Natural killer cell treated with Interleukin-12 subunit alpha and Interleukin-12 subunit beta and Interleukin-15 and Interleukin-18, amount 100 ng/mL, for 72 hours (primary cell): ENCODE results near the gene FNDC11. TPM values are rescaled to one million over a fixed set of nuclear protein-coding genes. Genes with fewer than 3 reads are reported as not detected.

Experiments
- ATAC-seq, 2 donors: fragments of 150-1000 bp; cut with Tn5 transposase in 1 of 2; sonication (Bioruptor Pico), chemical (Tn5 transposase) in 1 of 2; 2 replicates each; pipeline ENCODE4 v1.10.0; 2021
- DNase-seq: peaks from one replicate; pipeline ENCODE4 v3.0.0; 2022; ENCODE audit warnings: low spot score
- H3K27ac Mint-ChIP-seq, 2 donors: 1 replicate in 1 of 2; 2 replicates in 1 of 2; pipeline ENCODE4 v1.8.0; 2022; ENCODE audit warnings: mixed read lengths in 2 of 2, mild to moderate bottlenecking in 1 of 2, moderate library complexity in 1 of 2
- H3K27me3 Mint-ChIP-seq, 2 donors: 1 replicate in 1 of 2; 2 replicates in 1 of 2; pipeline ENCODE4 v1.8.0; 2022; ENCODE audit warnings: mixed read lengths in 2 of 2
- H3K36me3 Mint-ChIP-seq: one replicate; pipeline ENCODE4 v1.8.0; 2022; ENCODE audit warnings: mixed read lengths
- H3K4me1 Mint-ChIP-seq, 2 donors: 1 replicate in 1 of 2; 2 replicates in 1 of 2; pipeline ENCODE4 v1.8.0; 2022; ENCODE audit warnings: low read depth in 2 of 2, mixed read lengths in 2 of 2, mild to moderate bottlenecking in 1 of 2
- H3K4me3 Mint-ChIP-seq: one replicate; pipeline ENCODE4 v1.8.0; 2022; ENCODE audit warnings: mixed read lengths
- H3K9me3 Mint-ChIP-seq: 2 replicates; pipeline ENCODE4 v1.8.0; 2022; ENCODE audit warnings: mixed read lengths
- total RNA-seq, 2 donors: library from RNA; stranded (reverse); gene quantifications; one replicate each; pipeline ENCODE4 v1.2.3, GENCODE V29; 2022

FNDC11 gene
- total RNA-seq, 2 donors from 2014 or later = 0.31 to 0.39 TPM

DNA sequence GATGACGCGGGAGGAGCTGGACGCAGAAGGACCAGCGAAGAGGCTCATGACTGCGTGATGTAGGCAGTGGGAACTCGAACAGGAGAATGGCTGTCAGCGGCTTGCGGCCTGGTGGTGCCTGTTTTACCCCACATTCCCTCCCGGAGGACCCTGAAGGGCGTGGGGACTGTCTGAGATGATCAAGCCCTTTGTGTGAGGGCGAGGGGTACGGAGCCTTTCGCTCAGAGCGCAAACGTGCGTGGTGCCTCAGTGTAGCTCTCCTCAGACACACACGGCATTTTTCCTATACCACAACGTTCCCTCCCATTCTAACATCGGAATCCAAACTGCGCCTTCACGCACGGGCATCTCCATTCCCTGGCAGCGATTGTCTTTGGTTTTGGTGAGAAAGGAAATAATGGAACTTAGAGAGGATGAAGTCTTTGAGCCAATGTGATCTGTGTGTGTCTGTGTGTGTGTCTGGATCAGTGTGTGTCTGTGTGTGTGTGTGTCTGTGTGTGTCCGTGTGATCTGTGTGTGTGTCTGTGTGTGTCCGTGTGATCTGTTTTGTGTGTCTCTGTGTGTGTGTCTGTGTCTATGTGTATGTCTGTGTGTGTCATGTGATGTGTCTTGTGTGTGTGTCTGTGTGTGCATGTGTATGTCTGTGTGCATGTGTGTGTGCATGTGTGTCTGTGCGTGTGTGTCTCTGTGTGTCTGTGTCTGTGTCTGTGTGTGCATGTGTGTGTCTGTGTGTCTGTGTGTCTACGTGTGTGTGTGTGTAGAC lies 22.1 kb upstream of the FNDC11 start:
- Mint-ChIP-seq H3K36me3 (no peaks in the 10 kb centered on the region), H3K4me1 (peaks cover 0 to 7% of the 10 kb centered on the region in 2 donors), H3K4me3 (no peak overlapping the region), H3K27me3 (peaks cover 0 to 4% of the 10 kb centered on the region in 2 donors), H3K9me3 (no peaks in the 10 kb centered on the region), H3K27ac (no peak overlapping the region)
- DNase-seq (peak; percentile 55), ATAC-seq (no peak)

DNA sequence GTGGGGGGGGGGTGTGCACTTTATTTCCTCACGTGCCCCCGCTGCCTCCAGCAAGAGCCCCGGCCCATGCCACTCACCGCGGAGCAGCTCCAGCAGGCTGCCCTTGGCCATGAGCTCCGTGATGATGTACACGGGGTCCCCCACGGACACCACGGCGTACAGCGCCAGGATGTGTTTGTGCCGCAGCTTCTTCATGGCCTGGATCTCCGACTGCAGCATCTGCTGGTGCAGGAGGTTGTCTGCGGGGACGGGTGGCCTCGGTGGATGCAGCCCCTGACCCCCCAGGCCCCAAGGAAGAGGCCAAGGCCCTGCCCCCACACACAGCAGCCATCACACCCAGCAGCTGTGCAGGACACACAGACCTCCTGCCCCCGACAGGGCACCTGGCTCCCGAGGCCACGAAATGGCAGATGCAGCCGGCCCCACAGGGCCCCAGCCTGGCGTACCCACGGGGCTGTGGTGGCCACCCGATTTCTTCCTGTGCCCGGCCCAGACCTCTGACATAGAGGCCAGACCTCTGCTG lies 21.4 kb upstream of the FNDC11 start:
- no peaks in the 10 kb centered on the region for H3K9me3 Mint-ChIP-seq
- no peak overlapping the region for H3K4me3 Mint-ChIP-seq
- peak; percentile 51 for DNase-seq

DNA sequence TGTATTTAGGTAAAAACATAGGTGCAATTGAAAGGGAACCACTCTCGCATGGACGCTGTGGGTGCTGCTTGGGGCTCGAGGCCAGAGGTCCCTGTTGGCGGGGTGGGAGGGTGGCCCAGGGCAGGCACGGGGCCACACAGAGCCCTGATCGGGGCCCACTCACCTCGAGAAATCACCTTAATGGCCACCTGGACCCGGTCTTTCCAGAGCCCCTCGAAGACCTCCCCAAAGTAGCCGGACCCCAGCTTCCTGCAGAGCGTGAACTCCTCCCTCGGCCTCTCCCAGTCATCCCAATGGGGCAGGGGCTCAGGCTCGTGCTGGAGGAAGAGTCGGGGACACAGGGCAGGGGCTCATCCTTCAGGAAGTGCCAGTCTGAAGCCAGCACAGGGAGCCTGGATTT lies 20.6 kb upstream of the FNDC11 start:
- Mint-ChIP-seq H3K27ac (no peak overlapping the region), H3K27me3 (peaks cover 0 to 4% of the 10 kb centered on the region in 2 donors), H3K36me3 (no peaks in the 10 kb centered on the region), H3K9me3 (no peaks in the 10 kb centered on the region), H3K4me1 (peaks cover 0 to 16% of the 10 kb centered on the region in 2 donors), H3K4me3 (no peak overlapping the region)
- ATAC-seq = no peak
- DNase-seq = peak; percentile 56

More for the DNA sequence above, 21.4 kb upstream of the FNDC11 start:
- Mint-ChIP-seq H3K27me3 (peaks cover 0 to 4% of the 10 kb centered on the region in 2 donors), H3K36me3 (no peaks in the 10 kb centered on the region), H3K27ac (no peak overlapping the region), H3K4me1 (peaks cover 0 to 10% of the 10 kb centered on the region in 2 donors)
- no peak for ATAC-seq

DNA sequence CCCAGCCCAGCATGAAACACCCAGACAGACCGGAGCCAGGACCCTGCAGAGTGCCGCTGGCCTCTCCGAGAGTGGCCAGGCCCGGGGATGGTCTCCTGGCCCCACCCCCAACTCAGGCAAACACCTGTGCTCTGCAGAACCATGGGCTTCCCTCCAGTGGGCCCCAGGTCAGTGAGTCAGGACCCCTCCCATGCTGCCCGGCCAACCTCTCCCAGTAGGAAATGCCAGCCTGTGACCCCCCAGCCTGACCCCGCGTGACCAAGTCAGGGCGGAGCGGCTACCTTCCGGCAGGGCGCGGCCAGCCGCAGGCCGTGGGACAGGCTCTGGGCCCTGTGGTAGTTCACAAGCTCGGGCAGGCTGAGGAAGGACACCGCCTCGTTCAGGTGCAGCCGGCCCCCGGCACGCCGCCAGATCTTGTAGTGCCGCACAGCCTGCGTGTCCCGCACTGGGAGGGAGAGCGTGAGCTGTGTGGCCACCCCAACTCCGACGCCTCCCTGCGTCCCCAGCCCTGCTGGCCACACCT lies 20.0 kb upstream of the FNDC11 start:
- DNase-seq = peak; percentile 58

DNA sequence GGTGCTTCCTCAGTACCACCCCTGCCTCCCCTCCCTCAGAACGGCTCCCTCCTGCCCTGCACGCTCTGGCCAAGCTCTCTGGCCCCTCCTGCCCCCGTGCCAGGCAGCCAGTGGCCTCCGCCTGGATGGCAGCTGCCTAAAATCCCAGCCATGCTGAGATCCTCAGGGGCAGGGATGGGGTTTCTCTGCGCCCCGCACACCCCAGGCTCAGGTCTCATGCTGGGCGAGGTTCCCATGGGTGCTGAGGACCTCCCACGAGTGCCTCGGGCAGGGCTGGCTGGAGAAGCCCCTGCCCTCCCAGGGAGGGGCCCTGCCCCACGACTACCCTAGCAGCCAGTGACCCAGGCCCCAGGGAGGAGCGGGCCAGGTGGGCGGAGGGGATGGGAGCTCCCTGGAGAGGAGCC lies 19.5 kb upstream of the FNDC11 start:
- Mint-ChIP-seq H3K4me1 (peaks cover 0 to 16% of the 10 kb centered on the region in 2 donors), H3K36me3 (no peaks in the 10 kb centered on the region), H3K27ac (no peak overlapping the region), H3K9me3 (no peaks in the 10 kb centered on the region), H3K4me3 (no peak overlapping the region), H3K27me3 (peaks cover 0 to 4% of the 10 kb centered on the region in 2 donors)
- ATAC-seq = no peak
- peak; percentile 59 for DNase-seq

More for the DNA sequence above, 20.0 kb upstream of the FNDC11 start:
- Mint-ChIP-seq H3K27ac (no peak overlapping the region), H3K36me3 (no peaks in the 10 kb centered on the region), H3K9me3 (no peaks in the 10 kb centered on the region), H3K4me1 (peaks cover 0 to 16% of the 10 kb centered on the region in 2 donors), H3K27me3 (peaks cover 0 to 4% of the 10 kb centered on the region in 2 donors), H3K4me3 (no peak overlapping the region)
- ATAC-seq = no peak

DNA sequence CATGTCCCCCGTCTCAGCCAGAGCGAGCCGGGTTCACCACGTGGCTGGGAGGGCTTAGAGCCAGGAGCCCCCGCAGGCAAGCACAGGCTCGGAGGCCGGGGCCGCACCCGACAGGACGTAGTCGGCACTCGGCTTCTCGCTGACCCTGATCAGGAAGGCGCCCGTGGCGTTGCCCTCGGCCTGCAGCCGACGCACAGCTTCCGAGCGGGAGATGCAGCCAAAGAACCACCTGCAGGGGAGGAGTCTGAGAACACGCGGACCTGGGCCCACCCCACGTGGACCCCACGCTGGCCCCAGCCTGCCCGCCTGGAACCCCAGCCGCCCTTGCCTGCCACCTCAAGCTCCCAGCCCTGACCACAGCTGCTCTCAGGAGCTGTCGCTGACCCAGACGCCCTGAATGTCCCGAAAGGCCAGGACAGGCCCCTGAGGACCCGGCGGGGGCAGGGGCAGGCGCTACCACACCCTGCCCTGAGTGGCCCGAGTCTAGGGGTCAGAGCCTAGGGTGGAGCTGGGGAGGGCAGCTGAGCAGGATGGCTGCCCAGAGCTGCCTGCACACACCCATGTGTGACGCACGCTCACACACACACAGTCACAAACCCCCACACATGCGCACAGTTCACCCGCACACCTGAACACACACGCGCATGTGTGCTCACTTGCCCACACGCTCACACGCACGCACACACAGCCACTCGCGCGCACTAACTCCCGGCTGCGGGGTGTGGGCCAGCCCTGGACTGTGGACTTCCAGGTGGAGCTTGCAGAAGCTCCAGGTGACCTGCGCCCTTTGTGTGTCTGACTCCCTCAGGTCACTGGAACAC lies 18.9 kb upstream of the FNDC11 start:
- Mint-ChIP-seq H3K27ac (no peak overlapping the region), H3K36me3 (no peaks in the 10 kb centered on the region), H3K9me3 (no peaks in the 10 kb centered on the region), H3K4me1 (peaks cover 0 to 16% of the 10 kb centered on the region in 2 donors), H3K27me3 (peaks cover 0 to 4% of the 10 kb centered on the region in 2 donors), H3K4me3 (no peak overlapping the region)
- no peak for ATAC-seq
- peak; percentile 34 for DNase-seq

- no peak overlapping the region for H3K27ac Mint-ChIP-seq
- H3K4me1 Mint-ChIP-seq = peaks cover 0 to 16% of the 10 kb centered on the region in 2 donors
- no peaks in the 10 kb centered on the region for H3K9me3 Mint-ChIP-seq
- DNase-seq (peak; percentile 54), ATAC-seq (no peak)
- H3K27me3 Mint-ChIP-seq = peaks cover 0 to 4% of the 10 kb centered on the region in 2 donors
- H3K36me3 Mint-ChIP-seq = no peaks in the 10 kb centered on the region
- no peak overlapping the region for H3K4me3 Mint-ChIP-seq
Measured at GRCh38 chr20:63536241-63536977, 17.6 kb upstream of the FNDC11 start.

DNA sequence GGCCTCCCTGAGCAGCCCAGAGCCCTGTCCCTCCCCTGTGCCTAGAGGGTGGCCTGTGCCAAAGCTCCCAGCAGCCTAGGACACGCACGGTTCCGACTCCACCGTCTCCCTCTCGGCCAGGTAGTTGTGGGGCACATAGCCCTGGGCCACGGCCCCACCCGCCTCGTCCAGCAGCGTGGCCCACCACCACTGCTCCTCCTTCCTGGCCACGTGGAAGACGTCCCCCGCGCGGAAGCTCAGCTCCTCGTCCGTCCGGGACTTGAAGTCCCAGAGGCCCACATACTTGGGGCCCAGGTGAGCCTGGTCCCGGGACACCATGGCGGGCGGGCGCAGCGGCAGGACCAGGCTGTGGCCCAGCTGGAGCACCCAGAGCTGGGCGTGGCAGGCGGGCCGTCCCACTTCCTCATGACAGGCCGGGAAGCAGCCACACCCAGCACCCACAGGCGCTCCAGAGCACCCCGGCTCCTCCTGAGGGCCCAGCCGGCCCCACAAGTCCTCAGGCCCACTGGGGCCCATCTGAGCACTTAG lies 16.9 kb upstream of the FNDC11 start, which contains the start of gene PTK6:
Gene PTK6 (minus strand): TSS at position 380 of the 528 bp plus-strand sequence. CDS start 62 bp downstream, at position 318.
- Mint-ChIP-seq H3K4me1 (peaks cover 0 to 14% of the 10 kb centered on the region in 2 donors), H3K4me3 (peak within 1 kb of the TSS; percentile 76), H3K36me3 (no peaks in the 10 kb centered on the region), H3K9me3 (no peaks in the 10 kb centered on the region), H3K27ac (peak within 1 kb of the TSS; percentile 63 to 73), H3K27me3 (peaks cover 0 to 2% of the 10 kb centered on the region in 2 donors)
- ATAC-seq (no peak), DNase-seq (peak; percentile 51)

DNA sequence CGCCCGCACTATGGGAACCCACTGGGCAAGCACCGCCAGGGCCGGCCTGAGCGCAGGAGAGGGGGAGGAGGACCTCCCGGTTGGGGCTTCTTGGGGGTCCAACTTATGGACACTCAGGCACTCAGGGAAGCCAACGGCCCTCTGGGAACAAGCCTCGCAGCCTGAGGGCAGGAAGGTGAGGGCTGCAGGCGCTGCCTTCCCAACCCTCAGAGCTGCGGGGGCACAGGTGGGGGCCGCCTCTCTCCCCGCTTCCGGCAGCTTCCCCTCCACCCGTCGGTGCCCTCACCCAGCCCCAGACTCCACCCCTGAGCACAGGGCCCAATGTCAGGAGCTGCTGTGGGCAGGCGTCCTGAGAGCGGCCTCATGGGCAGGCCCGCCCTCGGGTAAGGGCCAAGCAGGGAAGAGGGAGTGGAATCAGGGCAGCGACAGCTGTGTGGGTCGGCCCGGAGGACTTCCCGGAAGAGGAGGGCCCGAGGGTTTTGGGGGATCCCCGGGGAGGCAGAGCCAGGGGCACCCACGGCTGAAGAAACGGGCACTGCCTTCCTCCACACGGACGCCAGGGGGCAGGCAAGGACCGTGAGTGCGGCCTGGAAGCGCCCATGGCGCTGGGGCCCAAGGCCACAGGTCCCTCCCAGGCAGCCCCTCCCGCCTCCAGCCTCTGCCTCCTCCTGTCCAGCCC lies 16.3 kb upstream of the FNDC11 start:
- Mint-ChIP-seq H3K9me3 (no peaks in the 10 kb centered on the region), H3K27me3 (no peaks in the 10 kb centered on the region), H3K36me3 (no peaks in the 10 kb centered on the region), H3K27ac (peak overlapping the region; percentile 63 to 73), H3K4me3 (peak overlapping the region; percentile 76), H3K4me1 (peaks cover 0 to 12% of the 10 kb centered on the region in 2 donors)
- DNase-seq = peak; percentile 98
- peak; percentile 97 for ATAC-seq

DNA sequence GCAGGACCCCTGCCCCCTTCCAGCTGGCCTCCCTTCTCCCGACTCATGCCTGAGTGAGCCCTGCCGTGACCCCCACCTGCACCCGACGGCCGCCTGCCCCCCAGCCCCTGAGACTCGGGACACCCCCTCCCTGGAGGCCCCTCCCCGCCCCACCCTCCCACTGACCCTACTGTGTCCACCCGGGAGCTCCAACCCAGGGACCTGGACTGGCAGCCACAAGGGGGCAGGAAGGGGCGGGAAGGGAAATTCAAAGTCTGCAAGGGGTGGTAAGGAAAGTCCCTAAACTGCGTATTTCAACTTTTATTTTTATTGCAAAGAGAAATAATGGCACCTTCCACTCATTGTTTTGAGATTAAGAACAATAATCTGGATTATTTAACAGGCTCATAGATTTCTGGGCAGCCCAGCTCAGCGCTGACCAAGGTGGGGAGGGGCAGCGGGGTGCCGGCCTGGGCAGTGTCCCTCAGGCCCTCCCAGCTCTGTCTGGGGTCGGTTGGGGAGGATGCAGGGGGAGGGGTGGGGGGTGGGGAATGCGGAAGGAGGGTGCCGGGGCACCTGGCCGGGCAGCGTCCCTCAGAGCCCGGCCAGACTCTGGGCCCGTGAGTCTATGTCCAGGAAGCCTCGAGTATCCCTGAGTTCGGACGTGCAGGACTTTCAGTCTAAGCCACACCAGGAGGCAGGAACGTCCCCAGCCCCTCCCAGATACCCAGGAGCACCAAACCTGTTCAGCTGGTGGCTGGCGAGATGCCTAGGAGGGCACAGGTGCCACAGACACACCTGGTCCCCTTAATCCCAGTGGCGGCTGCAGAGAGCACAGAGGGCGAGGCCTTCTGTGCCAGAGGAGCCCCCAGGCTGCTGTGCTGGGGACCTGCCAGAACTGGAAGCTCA lies 15.5 kb upstream of the FNDC11 start:
- DNase-seq = no peak
- H3K27me3 Mint-ChIP-seq = peaks cover 0 to 1% of the 10 kb centered on the region in 2 donors
- H3K4me3 Mint-ChIP-seq = peak overlapping the region; percentile 76
- no peaks in the 10 kb centered on the region for H3K9me3 Mint-ChIP-seq
- H3K36me3 Mint-ChIP-seq = no peaks in the 10 kb centered on the region
- H3K4me1 Mint-ChIP-seq = peaks cover under 1 to 12% of the 10 kb centered on the region in 2 donors
- peak overlapping the region; percentile 63 to 73 for H3K27ac Mint-ChIP-seq
- ATAC-seq = peak; percentile 1 to 12

DNA sequence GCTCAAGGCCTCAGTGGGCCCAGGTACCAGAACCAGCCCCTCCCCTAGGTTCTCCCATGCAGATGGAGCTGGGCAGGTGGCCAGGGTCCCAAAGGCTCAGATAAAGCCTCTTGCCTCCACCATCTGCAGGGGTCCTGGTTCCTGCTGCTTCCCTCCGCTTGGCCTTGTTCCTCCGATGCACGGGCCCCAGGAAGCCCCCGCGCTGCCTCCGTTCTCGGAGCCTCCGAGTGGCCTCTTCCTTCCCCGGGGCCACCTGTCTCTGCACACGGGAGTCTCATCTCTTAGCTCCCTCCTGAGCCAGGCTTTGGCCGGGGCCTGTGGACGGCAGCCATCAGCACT lies 14.9 kb upstream of the FNDC11 start:
- H3K36me3 Mint-ChIP-seq = no peaks in the 10 kb centered on the region
- no peak overlapping the region for H3K4me3 Mint-ChIP-seq
- H3K4me1 Mint-ChIP-seq = peaks cover 5 to 15% of the 10 kb centered on the region in 2 donors
- peaks cover 0 to 7% of the 10 kb centered on the region in 2 donors for H3K27me3 Mint-ChIP-seq
- H3K27ac Mint-ChIP-seq = no peak overlapping the region
- no peaks in the 10 kb centered on the region for H3K9me3 Mint-ChIP-seq
- no peak for DNase-seq
- no peak for ATAC-seq
